ENCODE data around the gene HAUS2. TPM values are rescaled to one million over a fixed set of nuclear protein-coding genes. Genes with fewer than 3 reads are reported as not detected.

Gene HAUS2
- total RNA-seq, 1 experiment from 2014 or later = 23.7 TPM

DNA sequence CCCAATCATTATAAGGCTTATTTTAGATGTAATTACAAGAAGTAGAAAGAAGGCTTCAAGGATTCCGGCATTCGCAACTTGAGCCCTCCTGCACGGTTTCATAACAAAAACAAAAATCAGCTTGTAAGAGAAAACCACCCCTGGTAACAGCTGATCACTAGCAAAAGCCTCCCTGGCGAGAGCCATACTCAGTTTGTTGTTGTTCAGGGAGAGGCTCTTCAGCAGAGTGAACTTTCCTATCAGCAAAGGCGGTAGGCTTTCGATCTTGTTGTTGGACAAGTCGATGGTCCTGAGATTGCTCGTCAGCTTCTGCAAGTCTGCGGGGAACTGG lies 755 bp upstream of the HAUS2 start:
- no peak for DNase-seq
- H3F3A ChIP-seq (ENCODE audit: insufficient read depth, low read depth) = no peaks in the 10 kb centered on the region
- CTCF ChIA-PET = no interaction called here
- H3K27me3 ChIP-seq (ENCODE audit: insufficient read depth, low read depth) = no peaks in the 10 kb centered on the region
- no peak for TF ChIP-seq EZH2 (IDR thresholded peaks at IDR 0.05; ENCODE audit: low read depth)
- TF ChIP-seq, protein P1, sequence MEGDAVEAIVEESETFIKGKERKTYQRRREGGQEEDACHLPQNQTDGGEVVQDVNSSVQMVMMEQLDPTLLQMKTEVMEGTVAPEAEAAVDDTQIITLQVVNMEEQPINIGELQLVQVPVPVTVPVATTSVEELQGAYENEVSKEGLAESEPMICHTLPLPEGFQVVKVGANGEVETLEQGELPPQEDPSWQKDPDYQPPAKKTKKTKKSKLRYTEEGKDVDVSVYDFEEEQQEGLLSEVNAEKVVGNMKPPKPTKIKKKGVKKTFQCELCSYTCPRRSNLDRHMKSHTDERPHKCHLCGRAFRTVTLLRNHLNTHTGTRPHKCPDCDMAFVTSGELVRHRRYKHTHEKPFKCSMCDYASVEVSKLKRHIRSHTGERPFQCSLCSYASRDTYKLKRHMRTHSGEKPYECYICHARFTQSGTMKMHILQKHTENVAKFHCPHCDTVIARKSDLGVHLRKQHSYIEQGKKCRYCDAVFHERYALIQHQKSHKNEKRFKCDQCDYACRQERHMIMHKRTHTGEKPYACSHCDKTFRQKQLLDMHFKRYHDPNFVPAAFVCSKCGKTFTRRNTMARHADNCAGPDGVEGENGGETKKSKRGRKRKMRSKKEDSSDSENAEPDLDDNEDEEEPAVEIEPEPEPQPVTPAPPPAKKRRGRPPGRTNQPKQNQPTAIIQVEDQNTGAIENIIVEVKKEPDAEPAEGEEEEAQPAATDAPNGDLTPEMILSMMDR (conservative IDR thresholded peaks at IDR 0.05) = no peak
- POLR2A ChIA-PET (ENCODE audit: unreplicated experiment) = interaction anchor here (0.6 to 0.7 kb wide), 2 partner anchors 385 to 643 kb away, joined by 3 to 4 read pairs; no protein-coding TSS in a partner anchor
- BruUV-seq (replicated peaks) = no TSS peak
- intact Hi-C loops (cut with micrococcal nuclease; ENCODE audit: unreplicated experiment) = loop anchor here (2.0 kb wide), 3 partner anchors 57 to 379 kb away; partner anchors contain the start of gene ZNF106
- peak overlapping the region; percentile 40; the same call in 1 of the 2 replicates for H3K27ac ChIP-seq
- H3K4me3 ChIP-seq = peak overlapping the region; percentile 87
- peaks cover 19% of the 10 kb centered on the region for H3K79me2 ChIP-seq (ENCODE audit: low read depth)
- no peaks in the 10 kb centered on the region for H4K20me1 ChIP-seq (ENCODE audit: insufficient read depth)
- peak overlapping the region; percentile 86 for H3K4me2 ChIP-seq
- H3K9me3 ChIP-seq (ENCODE audit: insufficient read depth, low read depth) = no peaks in the 10 kb centered on the region
- H3K4me1 ChIP-seq (replicated peaks; ENCODE audit: insufficient read depth) = peaks cover 15% of the 10 kb centered on the region
- H2AFZ ChIP-seq = peak overlapping the region; percentile 97
- H3K9me2 ChIP-seq (ENCODE audit: insufficient read depth) = no peaks in the 10 kb centered on the region
- H3K36me3 ChIP-seq (ENCODE audit: low read depth) = no peaks in the 10 kb centered on the region

DNA sequence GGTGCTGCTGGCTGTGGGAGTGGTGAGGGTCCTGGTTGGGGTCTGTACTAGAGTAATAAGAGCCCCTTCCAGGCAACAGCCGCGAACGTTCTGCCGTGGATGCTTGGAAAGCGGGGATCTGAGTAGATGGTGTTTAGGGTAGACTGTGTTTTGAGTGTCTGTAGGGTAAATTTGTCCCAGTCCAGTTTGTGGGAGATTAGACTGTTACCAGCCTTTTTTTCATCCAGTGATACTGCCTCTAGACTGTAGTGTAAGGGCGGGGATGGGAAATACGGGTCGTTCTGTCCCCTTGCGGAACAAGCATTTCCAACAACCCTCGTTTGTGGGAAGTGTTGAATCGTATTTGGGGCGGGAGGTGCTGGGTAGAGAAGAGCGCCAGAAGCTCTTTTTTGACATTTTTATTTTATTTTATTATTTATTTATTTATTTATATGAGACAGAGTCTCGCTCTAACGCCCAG lies 424 bp downstream of the HAUS2 start:
- no peaks in the 10 kb centered on the region for H3K9me2 ChIP-seq (ENCODE audit: insufficient read depth)
- H4K20me1 ChIP-seq (ENCODE audit: insufficient read depth) = no peaks in the 10 kb centered on the region
- peak overlapping the region; percentile 87 for H3K4me3 ChIP-seq
- TSS peak; percentile 43 for BruUV-seq (replicated peaks)
- peak overlapping the region; percentile 97 for H2AFZ ChIP-seq
- CTCF ChIA-PET = interaction anchor here (0.6 kb wide), 1 partner anchor 85 kb away, joined by 5 read pairs; no protein-coding TSS in a partner anchor
- no peaks in the 10 kb centered on the region for H3K36me3 ChIP-seq (ENCODE audit: low read depth)
- H3K4me2 ChIP-seq = peak overlapping the region; percentile 86
- no peaks in the 10 kb centered on the region for H3F3A ChIP-seq (ENCODE audit: insufficient read depth, low read depth)
- peaks cover 25% of the 10 kb centered on the region for H3K79me2 ChIP-seq (ENCODE audit: low read depth)
- H3K27ac ChIP-seq = peak overlapping the region; percentile 40
- intact Hi-C loops (cut with micrococcal nuclease; ENCODE audit: unreplicated experiment) = loop anchor here (2.0 kb wide), 3 partner anchors 58 to 378 kb away; partner anchors contain the start of gene ZNF106
- no peaks in the 10 kb centered on the region for H3K9me3 ChIP-seq (ENCODE audit: insufficient read depth, low read depth)
- POLR2A ChIA-PET (ENCODE audit: unreplicated experiment) = interaction anchor here (0.7 kb wide), 1 partner anchor 159 kb away, joined by 4 read pairs; no protein-coding TSS in a partner anchor
- H3K27me3 ChIP-seq (ENCODE audit: insufficient read depth, low read depth) = no peaks in the 10 kb centered on the region
- peaks cover 15% of the 10 kb centered on the region for H3K4me1 ChIP-seq (replicated peaks; ENCODE audit: insufficient read depth)
- no peak for TF ChIP-seq EZH2 (IDR thresholded peaks at IDR 0.05; ENCODE audit: low read depth)
- TF ChIP-seq, protein P1 (conservative IDR thresholded peaks at IDR 0.05) = no peak
- DNase-seq = no peak

DNA sequence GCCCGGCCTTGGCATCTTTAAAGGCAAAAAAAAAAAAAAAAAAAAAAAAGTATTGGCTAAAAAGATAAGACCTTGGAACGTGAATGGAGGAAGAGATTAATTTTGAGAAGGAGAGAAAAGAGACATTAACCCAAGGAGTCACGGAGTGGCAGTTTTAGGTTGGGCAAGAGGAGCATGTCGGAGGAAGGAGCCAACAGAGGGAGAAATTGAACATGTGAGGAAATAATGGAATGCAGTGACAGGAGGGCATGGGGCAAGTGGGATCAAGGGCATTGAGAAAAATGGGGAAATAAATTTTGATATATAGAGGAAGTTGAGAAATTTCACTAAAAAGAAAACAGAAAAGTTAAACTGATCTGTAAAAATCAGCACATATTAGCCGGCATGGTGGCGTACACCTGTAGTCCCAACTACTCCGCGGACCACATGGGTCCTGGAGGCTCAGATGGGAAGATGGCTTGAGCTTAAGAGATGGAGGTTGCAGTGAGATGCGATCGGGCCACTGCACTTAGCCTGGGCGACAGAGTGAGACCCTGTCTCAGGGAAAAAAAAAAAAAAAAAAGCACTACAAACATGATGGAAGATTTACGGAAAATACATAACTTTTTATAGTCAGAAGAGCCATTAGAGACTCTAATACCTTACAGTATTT lies 1.2 kb downstream of the HAUS2 start:
- intact Hi-C loops (cut with micrococcal nuclease; ENCODE audit: unreplicated experiment) = loop anchor here (2.0 kb wide), 3 partner anchors 59 to 377 kb away; partner anchors contain the start of gene ZNF106
- Histone ChIP-seq H2AFZ (no peak overlapping the region), H3K36me3 (ENCODE audit: low read depth) (no peaks in the 10 kb centered on the region), H3K9me2 (ENCODE audit: insufficient read depth) (no peaks in the 10 kb centered on the region), H3K4me1 (replicated peaks; ENCODE audit: insufficient read depth) (peaks cover 15% of the 10 kb centered on the region), H3K9me3 (ENCODE audit: insufficient read depth, low read depth) (no peaks in the 10 kb centered on the region), H3K79me2 (ENCODE audit: low read depth) (peaks cover 25% of the 10 kb centered on the region), H3K27ac (no peak overlapping the region), H3K27me3 (ENCODE audit: insufficient read depth, low read depth) (no peaks in the 10 kb centered on the region), H3F3A (ENCODE audit: insufficient read depth, low read depth) (no peaks in the 10 kb centered on the region), H3K4me2 (peak overlapping the region; percentile 86), H3K4me3 (peak overlapping the region; percentile 87), H4K20me1 (ENCODE audit: insufficient read depth) (no peaks in the 10 kb centered on the region)
- ChIA-PET POLR2A (ENCODE audit: unreplicated experiment) (no interaction called here), CTCF (no interaction called here)
- BruUV-seq (replicated peaks) = no TSS peak
- TF ChIP-seq, protein P1 (conservative IDR thresholded peaks at IDR 0.05) = no peak
- no peak for TF ChIP-seq EZH2 (IDR thresholded peaks at IDR 0.05; ENCODE audit: low read depth)
- DNase-seq = no peak
